SU-DHL-6 (cell line): ENCODE results near the gene SMARCAD1.

ENCODE experiments used
- EZH2phosphoT487 ChIP-seq: fragments of 200-600 bp; sonication (generic), shearing (Covaris generic); conservative IDR thresholded peaks from 2 replicates; pipeline ENCODE4 v1.6.1; 2018; ENCODE audit warnings: mild to moderate bottlenecking, antibody characterized with exemption, low read length, moderate library complexity, mixed read lengths
- TF ChIP-seq, protein P1 (sequence below): fragments of 200-600 bp; sonication (generic); IDR thresholded peaks from one replicate; pipeline ENCODE4 v1.5.1; 2017; ENCODE audit warnings: antibody characterized with exemption, mild to moderate bottlenecking, low read length, moderate library complexity; ENCODE audit not compliant: insufficient read depth, poor library complexity, severe bottlenecking

DNA sequence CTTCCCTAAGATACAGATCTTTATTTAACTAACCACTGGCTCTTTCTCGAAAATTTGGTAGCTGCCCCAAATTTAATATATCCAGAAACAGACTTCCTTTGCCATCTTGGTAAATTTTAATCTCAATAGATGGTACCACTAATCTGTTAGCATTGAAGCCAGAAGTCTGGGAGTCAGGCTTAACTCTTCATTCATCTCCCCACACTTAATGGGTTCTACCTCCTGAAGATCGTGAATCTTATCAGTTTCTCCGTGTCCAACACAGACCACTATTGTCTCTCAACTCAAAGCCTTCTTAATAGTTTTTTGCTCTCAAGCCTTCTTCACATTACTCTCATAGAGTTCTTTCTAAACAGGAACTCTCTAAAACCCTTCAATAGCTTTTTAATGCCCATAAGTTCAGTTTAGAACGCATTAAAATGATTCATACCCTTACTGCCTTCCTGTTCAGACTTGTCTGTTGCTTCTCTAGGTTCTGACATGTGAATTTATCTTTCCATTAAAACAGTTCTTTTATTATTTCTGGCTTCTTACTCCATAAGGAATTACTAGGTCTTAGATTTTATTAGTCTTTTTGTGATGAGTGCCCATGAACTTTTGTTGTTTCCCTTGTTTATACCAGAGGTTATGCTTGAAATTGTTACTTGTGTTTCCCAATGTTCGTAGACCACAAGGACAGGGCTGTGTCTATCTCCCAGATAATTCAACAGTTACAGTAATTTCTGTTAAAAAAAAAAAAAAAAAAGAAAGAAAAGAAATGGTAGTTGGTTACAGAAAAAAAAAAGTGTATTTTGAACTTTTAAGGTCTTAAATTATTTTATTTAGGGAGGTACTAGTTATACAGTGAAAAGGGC, 54.7 kb downstream of the SMARCAD1 start:
- TF ChIP-seq, protein P1, sequence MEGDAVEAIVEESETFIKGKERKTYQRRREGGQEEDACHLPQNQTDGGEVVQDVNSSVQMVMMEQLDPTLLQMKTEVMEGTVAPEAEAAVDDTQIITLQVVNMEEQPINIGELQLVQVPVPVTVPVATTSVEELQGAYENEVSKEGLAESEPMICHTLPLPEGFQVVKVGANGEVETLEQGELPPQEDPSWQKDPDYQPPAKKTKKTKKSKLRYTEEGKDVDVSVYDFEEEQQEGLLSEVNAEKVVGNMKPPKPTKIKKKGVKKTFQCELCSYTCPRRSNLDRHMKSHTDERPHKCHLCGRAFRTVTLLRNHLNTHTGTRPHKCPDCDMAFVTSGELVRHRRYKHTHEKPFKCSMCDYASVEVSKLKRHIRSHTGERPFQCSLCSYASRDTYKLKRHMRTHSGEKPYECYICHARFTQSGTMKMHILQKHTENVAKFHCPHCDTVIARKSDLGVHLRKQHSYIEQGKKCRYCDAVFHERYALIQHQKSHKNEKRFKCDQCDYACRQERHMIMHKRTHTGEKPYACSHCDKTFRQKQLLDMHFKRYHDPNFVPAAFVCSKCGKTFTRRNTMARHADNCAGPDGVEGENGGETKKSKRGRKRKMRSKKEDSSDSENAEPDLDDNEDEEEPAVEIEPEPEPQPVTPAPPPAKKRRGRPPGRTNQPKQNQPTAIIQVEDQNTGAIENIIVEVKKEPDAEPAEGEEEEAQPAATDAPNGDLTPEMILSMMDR, result no peak
- no peak for TF ChIP-seq EZH2phosphoT487
